Measurements from ENCODE around the gene GLB1L2.

DNA sequence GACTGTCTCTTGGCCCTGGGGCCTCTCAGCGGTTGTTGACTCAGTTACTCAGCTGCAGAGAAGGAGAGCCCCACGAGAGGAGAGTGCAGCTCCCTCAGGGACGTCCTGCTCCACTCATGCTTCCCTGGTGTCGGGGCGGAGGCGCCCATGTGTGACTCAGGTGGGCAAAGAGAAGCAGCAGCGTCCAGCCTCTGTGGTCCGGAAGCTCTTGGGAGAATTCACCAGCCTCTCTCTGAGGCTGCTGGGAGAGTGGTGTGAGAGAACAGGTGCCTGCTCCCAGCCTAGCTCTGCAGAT is 25.7 kb downstream of the GLB1L2 start:
- TF ChIP-seq POLR2A (IDR thresholded peaks at IDR 0.05; ENCODE audit: low read depth, low read length): no peak
- no peak for TF ChIP-seq SPI1 (IDR thresholded peaks at IDR 0.05; ENCODE audit: low read depth, low read length)
- TF ChIP-seq POLR2AphosphoS5 (IDR thresholded peaks at IDR 0.05; ENCODE audit: low read depth, low read length): no peak
- no peak for TF ChIP-seq TAF1 (IDR thresholded peaks at IDR 0.05; ENCODE audit: low read depth, low read length)
